ENCODE results near the gene MVD.

MVD gene

DNA sequence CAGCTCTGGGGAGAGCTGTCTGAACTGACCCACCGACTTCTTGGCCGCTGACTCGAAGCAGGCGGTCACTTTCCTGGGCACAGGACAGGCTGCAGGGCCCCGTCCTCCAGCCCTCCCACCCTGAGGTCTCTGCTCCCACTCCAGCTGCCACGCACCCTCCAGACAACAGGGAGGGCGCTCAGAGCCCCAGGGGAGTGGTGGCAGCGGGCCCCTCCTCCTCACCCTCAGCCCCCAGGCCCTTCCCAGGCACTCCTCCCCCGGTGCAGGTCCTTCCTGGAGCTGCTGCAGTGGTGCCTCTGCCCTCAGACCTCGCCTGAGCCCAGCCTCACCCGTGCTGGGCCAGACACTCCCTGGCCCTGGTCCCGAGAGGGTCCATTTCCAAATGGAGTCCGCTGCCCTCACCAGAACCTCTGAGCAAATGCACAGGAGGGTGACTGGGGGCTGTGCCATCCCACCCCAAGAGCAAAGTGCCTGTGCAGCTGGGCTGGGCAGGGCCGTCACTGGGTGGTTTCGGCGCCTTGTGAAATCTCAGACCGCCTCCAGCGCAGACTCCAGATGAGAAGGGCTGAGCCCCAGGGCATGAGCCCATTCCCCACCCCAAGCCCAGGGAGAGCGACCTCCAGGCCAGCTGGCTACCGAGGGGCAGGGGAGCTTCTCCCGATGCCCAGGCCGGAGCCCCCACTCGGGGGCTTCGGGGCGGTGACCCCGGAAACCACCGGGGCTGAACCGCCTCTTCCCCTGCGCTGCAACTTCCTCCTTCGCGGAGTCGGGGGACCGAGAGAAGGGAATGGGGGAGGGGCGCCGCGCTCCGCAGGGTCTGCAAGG, 12.8 kb downstream of the MVD start:
- DNase-seq, result no peak
- Histone ChIP-seq H3K27me3 (ENCODE audit: insufficient read depth, low read depth, severe bottlenecking) (no peaks in the 10 kb centered on the region), H3K9me3 (ENCODE audit: severe bottlenecking) (no peaks in the 10 kb centered on the region), H3K36me3 (no peaks in the 10 kb centered on the region; the same call in 1 of the 2 replicates), H3K27ac (no peak overlapping the region), H3K4me3 (ENCODE audit: low read depth, low read length) (no peak overlapping the region)
- TF ChIP-seq CTCF (IDR thresholded peaks at IDR 0.05; ENCODE audit: low read depth, low read length), result no peak

GRCh38 chr16:88649195-88649923, 13.5 kb downstream of the MVD start:
- no peaks in the 10 kb centered on the region for H3K9me3 ChIP-seq (ENCODE audit: severe bottlenecking)
- DNase-seq, result no peak
- H3K4me3 ChIP-seq (ENCODE audit: low read depth, low read length), result no peak overlapping the region
- no peak overlapping the region for H3K27ac ChIP-seq
- TF ChIP-seq CTCF (IDR thresholded peaks at IDR 0.05; ENCODE audit: low read depth, low read length), result no peak
- no peaks in the 10 kb centered on the region for H3K27me3 ChIP-seq (ENCODE audit: insufficient read depth, low read depth, severe bottlenecking)
- no peaks in the 10 kb centered on the region for H3K36me3 ChIP-seq

- H3K27me3 ChIP-seq (ENCODE audit: insufficient read depth, low read depth, severe bottlenecking), result no peaks in the 10 kb centered on the region
- no peak overlapping the region for H3K27ac ChIP-seq
- no peak for TF ChIP-seq CTCF (IDR thresholded peaks at IDR 0.05; ENCODE audit: low read depth, low read length)
- H3K36me3 ChIP-seq, result no peaks in the 10 kb centered on the region
- no peak overlapping the region for H3K4me3 ChIP-seq (ENCODE audit: low read depth, low read length)
- no peaks in the 10 kb centered on the region for H3K9me3 ChIP-seq (ENCODE audit: severe bottlenecking)
- DNase-seq, result no peak
Observed at GRCh38 chr16:88647178-88648070, 15.5 kb downstream of the MVD start.

DNA sequence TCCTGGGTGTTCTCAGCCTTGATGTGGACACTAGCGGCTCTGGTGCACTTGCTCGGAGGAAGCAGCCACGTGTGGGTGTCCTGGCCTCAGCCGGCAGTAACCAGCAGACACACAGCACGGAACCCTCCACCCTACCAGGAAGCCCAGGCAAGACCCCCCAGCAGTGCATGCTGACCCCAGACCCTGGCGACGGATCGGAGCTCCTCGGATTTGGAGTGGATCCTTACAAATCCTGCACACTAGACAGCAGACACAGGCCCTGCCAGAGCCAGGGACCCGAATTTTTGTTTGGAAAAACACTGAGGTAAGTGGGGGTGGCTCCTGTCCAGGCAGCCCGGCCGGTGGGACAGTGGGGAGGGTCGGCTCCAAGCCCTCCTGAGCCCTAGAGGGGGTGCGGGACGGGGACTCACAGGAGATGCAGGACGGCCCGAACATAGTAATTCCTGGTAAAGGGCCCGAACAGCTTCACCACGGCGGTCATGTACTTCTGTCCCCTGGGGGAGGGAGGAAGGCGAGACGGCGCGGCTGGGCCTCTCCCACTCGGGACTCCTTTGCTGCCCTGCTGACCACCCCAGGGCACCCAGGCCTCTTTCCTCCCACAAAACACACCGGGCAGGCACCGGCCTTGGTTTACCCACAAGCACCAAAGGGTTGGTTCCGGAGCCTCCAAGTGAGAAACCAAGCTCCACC, 16.4 kb downstream of the MVD start:
- no peaks in the 10 kb centered on the region for H3K36me3 ChIP-seq
- no peak for TF ChIP-seq CTCF (IDR thresholded peaks at IDR 0.05; ENCODE audit: low read depth, low read length)
- no peak for DNase-seq
- no peaks in the 10 kb centered on the region for H3K9me3 ChIP-seq (ENCODE audit: severe bottlenecking)
- no peak overlapping the region for H3K4me3 ChIP-seq (ENCODE audit: low read depth, low read length)
- no peaks in the 10 kb centered on the region for H3K27me3 ChIP-seq (ENCODE audit: insufficient read depth, low read depth, severe bottlenecking)
- H3K27ac ChIP-seq, result no peak overlapping the region

DNA sequence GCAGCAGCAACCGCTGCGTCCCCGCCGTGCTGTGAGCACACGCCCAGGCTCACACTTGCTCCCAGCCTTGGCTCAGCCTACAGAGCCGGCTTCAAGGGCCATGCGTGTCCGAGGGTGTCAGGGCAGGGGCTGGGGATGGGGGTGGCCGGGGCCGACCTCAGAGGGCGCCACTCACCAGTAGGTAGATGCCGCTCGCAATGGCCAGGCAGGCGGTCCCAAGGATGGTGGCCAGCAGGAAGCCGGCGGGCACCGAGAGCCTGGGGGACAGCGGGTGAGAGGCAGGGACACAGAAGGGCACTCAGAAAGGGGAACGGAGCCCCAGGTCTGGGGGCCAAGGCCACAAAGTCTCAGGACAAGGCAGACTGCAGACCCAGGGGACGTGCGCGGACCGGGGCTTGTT, 16.9 kb downstream of the MVD start:
- TF ChIP-seq CTCF (IDR thresholded peaks at IDR 0.05; ENCODE audit: low read depth, low read length), result no peak
- H3K27me3 ChIP-seq (ENCODE audit: insufficient read depth, low read depth, severe bottlenecking), result no peaks in the 10 kb centered on the region
- no peak for DNase-seq
- no peaks in the 10 kb centered on the region for H3K36me3 ChIP-seq
- H3K9me3 ChIP-seq (ENCODE audit: severe bottlenecking), result no peaks in the 10 kb centered on the region
- H3K27ac ChIP-seq, result no peak overlapping the region
- H3K4me3 ChIP-seq (ENCODE audit: low read depth, low read length), result no peak overlapping the region

Data from WERI-Rb-1 (cell line).